ENCODE measurements around the gene CEP135. TPM values are rescaled to one million over a fixed set of nuclear protein-coding genes. Genes with fewer than 3 reads are reported as not detected.

The CEP135 gene
- total RNA-seq, 1 donor = 10.1 TPM

DNA sequence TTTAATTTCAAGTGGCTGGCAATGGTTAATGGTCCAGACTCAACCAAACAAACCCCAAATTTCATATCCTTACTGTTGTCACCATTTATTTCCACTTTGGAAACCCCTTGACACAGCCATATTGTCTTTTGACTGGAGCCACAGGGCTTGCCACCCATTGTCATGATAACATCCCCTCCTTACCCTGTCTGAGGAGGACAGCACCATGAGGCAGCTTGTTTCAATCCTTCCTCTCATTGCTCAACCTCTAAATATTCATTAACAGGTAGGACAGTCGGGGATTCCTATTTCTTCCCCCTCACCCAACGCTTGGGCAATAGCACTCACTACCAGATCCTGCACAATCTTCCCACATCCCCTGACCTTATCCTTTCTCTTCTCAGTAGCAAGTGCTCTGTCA, 92.1 kb downstream of the CEP135 start:
- no peak overlapping the region for H3K4me2 ChIP-seq (ENCODE audit: insufficient read depth, low read length)
- no peaks in the 10 kb centered on the region for H3K9me3 ChIP-seq (ENCODE audit: low read depth, low read length)
- H3K27me3 ChIP-seq (ENCODE audit: insufficient read depth, low read length) = peaks cover 8% of the 10 kb centered on the region
- TF ChIP-seq, protein P1, sequence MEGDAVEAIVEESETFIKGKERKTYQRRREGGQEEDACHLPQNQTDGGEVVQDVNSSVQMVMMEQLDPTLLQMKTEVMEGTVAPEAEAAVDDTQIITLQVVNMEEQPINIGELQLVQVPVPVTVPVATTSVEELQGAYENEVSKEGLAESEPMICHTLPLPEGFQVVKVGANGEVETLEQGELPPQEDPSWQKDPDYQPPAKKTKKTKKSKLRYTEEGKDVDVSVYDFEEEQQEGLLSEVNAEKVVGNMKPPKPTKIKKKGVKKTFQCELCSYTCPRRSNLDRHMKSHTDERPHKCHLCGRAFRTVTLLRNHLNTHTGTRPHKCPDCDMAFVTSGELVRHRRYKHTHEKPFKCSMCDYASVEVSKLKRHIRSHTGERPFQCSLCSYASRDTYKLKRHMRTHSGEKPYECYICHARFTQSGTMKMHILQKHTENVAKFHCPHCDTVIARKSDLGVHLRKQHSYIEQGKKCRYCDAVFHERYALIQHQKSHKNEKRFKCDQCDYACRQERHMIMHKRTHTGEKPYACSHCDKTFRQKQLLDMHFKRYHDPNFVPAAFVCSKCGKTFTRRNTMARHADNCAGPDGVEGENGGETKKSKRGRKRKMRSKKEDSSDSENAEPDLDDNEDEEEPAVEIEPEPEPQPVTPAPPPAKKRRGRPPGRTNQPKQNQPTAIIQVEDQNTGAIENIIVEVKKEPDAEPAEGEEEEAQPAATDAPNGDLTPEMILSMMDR (IDR thresholded peaks at IDR 0.05; ENCODE audit: extremely low read depth, low read depth, low read length) = no peak
- no peaks in the 10 kb centered on the region for H3K36me3 ChIP-seq (ENCODE audit: insufficient read depth, low read length)
- no peak overlapping the region for H2AFZ ChIP-seq (ENCODE audit: low read length)
- H4K20me1 ChIP-seq (ENCODE audit: insufficient read depth, low read length) = no peaks in the 10 kb centered on the region
- DNase-seq (ENCODE audit: insufficient read length, low spot score, missing footprints) = no peak
- no peaks in the 10 kb centered on the region for H3K79me2 ChIP-seq (ENCODE audit: insufficient read depth, low read length)
- H3K27ac ChIP-seq (ENCODE audit: low read depth, low read length) = no peak overlapping the region
- no peaks in the 10 kb centered on the region for H3K4me1 ChIP-seq (ENCODE audit: insufficient read depth, low read length)
- no peak overlapping the region for H3K4me3 ChIP-seq (ENCODE audit: insufficient read depth, low read length)

DNA sequence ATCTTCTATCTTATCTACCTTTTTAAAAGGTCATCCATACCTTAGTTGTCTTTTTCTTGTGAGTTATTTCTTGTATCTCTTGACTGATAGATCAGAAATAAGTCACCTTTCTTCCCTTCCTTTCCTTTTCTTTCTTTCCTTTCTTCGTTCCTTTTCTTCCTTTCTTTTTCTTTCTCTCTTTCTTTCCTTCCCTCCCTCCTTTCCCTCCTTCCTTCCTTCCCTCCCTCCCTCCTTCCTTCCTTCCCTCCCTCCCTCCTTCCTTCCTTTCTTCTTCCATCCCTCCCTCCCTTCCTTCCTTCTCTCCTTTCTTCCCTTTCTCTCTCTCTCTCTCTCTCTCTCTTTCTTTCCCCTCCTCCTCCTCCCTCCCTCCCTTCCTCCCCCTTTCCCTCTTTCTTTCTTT, 93.5 kb downstream of the CEP135 start:
- Histone ChIP-seq H3K4me3 (ENCODE audit: insufficient read depth, low read length) (no peak overlapping the region), H3K27me3 (ENCODE audit: insufficient read depth, low read length) (peaks cover 8% of the 10 kb centered on the region), H3K4me2 (ENCODE audit: insufficient read depth, low read length) (no peak overlapping the region), H3K79me2 (ENCODE audit: insufficient read depth, low read length) (no peaks in the 10 kb centered on the region), H3K27ac (ENCODE audit: low read depth, low read length) (no peak overlapping the region), H4K20me1 (ENCODE audit: insufficient read depth, low read length) (no peaks in the 10 kb centered on the region), H2AFZ (ENCODE audit: low read length) (no peak overlapping the region), H3K36me3 (ENCODE audit: insufficient read depth, low read length) (no peaks in the 10 kb centered on the region), H3K4me1 (ENCODE audit: insufficient read depth, low read length) (no peaks in the 10 kb centered on the region), H3K9me3 (ENCODE audit: low read depth, low read length) (no peaks in the 10 kb centered on the region)
- TF ChIP-seq, protein P1 (IDR thresholded peaks at IDR 0.05; ENCODE audit: extremely low read depth, low read depth, low read length) = no peak
- DNase-seq (ENCODE audit: insufficient read length, low spot score, missing footprints) = no peak

DNA sequence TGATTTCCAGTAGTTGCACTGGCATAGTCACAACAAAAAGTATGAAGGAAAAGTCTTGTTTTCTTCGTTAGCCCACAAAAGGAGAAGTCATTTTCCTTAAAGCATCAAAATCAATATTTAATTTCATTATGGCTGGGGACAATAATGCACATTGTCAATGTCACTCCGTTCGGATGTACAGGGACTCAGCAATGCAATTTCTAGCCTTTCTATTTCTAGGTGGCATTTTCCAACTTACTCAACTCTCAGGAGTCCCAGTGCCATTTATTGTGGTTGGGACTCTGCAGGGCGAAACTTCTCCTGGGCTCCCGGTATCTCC, 99.6 kb downstream of the CEP135 start:
- Histone ChIP-seq H4K20me1 (ENCODE audit: insufficient read depth, low read length) (no peaks in the 10 kb centered on the region), H3K4me1 (ENCODE audit: insufficient read depth, low read length) (peaks cover 11% of the 10 kb centered on the region), H3K27ac (ENCODE audit: low read depth, low read length) (no peak overlapping the region), H3K4me3 (ENCODE audit: insufficient read depth, low read length) (peak overlapping the region; percentile 68), H3K36me3 (ENCODE audit: insufficient read depth, low read length) (no peaks in the 10 kb centered on the region), H3K4me2 (ENCODE audit: insufficient read depth, low read length) (peak overlapping the region; percentile 85), H3K9me3 (ENCODE audit: low read depth, low read length) (no peaks in the 10 kb centered on the region), H3K27me3 (ENCODE audit: insufficient read depth, low read length) (peaks cover 27% of the 10 kb centered on the region), H3K79me2 (ENCODE audit: insufficient read depth, low read length) (no peaks in the 10 kb centered on the region), H2AFZ (ENCODE audit: low read length) (peak overlapping the region; percentile 71)
- TF ChIP-seq, protein P1 (IDR thresholded peaks at IDR 0.05; ENCODE audit: extremely low read depth, low read depth, low read length) = no peak
- DNase-seq (ENCODE audit: insufficient read length, low spot score, missing footprints) = no peak

DNA sequence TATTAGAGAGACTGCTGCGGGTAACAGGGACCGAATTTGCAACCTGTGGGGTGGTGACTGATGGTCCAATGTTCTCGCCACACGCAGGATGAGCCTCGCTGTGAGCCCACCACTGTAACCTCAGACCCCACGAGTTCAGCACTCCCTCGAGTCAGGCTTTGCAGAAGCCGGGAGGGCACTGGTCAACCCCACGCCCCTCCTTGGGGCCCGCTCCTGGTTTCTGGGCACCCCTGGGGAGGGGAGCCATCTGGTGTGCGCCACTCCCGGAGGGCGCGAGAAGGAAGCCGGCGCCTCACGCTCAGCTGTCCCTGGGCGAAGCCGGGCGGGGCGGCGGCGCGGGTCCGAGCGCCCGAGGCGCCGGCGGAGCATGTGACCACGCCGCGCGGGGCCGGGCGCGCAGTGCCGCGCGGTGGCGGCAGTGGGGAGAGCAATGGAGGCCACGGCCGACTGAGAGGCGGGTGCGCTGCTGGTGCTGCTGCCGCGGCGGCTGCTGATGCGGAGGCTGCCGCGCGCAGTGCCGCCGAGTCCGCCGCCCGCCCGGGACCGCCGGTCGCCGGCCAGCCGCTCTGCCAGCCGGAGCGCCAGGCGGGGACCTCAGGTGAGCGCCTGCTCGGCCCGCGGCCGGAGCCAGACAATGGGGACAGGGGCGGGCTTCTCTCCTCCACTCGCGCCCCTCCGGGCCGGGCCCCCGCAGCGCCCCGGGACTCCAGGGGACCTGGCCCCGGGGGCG, 100.1 kb downstream of the CEP135 start:
- H3K27me3 ChIP-seq (ENCODE audit: insufficient read depth, low read length) = peaks cover 24% of the 10 kb centered on the region
- peak overlapping the region; percentile 68 for H3K4me3 ChIP-seq (ENCODE audit: insufficient read depth, low read length)
- no peaks in the 10 kb centered on the region for H4K20me1 ChIP-seq (ENCODE audit: insufficient read depth, low read length)
- H3K79me2 ChIP-seq (ENCODE audit: insufficient read depth, low read length) = no peaks in the 10 kb centered on the region
- peak; percentile 92 for DNase-seq (ENCODE audit: insufficient read length, low spot score, missing footprints)
- H3K36me3 ChIP-seq (ENCODE audit: insufficient read depth, low read length) = no peaks in the 10 kb centered on the region
- TF ChIP-seq, protein P1 (IDR thresholded peaks at IDR 0.05; ENCODE audit: extremely low read depth, low read depth, low read length) = no peak
- peak overlapping the region; percentile 90 for H2AFZ ChIP-seq (ENCODE audit: low read length)
- peak overlapping the region; percentile 85 for H3K4me2 ChIP-seq (ENCODE audit: insufficient read depth, low read length)
- peaks cover 11% of the 10 kb centered on the region for H3K4me1 ChIP-seq (ENCODE audit: insufficient read depth, low read length)
- no peak overlapping the region for H3K27ac ChIP-seq (ENCODE audit: low read depth, low read length)
- H3K9me3 ChIP-seq (ENCODE audit: low read depth, low read length) = no peaks in the 10 kb centered on the region

Data from osteoblast (primary cell).